Transverse colon (tissue), 4 donors: ENCODE measurements around the gene PAX5. TPM values are rescaled to one million over a fixed set of nuclear protein-coding genes. Genes with fewer than 3 reads are reported as not detected.

Source experiments
- DNase-seq: peaks from one replicate; pipeline ENCODE4 v3.0.0-alpha.2; 2019
- H3K27ac ChIP-seq, 4 donors: fragments of 200-600 bp; sonication (generic); 2 replicates each; pipeline ENCODE4 v1.5.1; 2016 to 2018; ENCODE audit warnings: inconsistent platforms in 4 of 4
- H3K27me3 ChIP-seq: fragments of 200-600 bp; sonication (generic); 2 replicates; pipeline ENCODE4 v1.5.1; 2017; ENCODE audit warnings: inconsistent platforms
- H3K36me3 ChIP-seq, 4 donors: fragments of 200-600 bp; sonication (generic); 2 replicates each; pipeline ENCODE4 v1.5.1; 2017 to 2019; ENCODE audit warnings: inconsistent platforms in 4 of 4
- H3K4me1 ChIP-seq, 4 donors: fragments of 200-600 bp; sonication (generic); 2 replicates each; pipeline ENCODE4 v1.5.1; 2017 to 2020; ENCODE audit warnings: inconsistent platforms in 4 of 4
- H3K4me3 ChIP-seq, 4 donors: fragments of 200-600 bp; sonication (generic); 1 replicate in 1 of 4; 2 replicates in 3 of 4; pipeline versions ENCODE4 v1.5.1 to v1.6.1; 2017 to 2019; ENCODE audit warnings: inconsistent platforms in 4 of 4
- H3K9me3 ChIP-seq, 2 donors: fragments of 200-600 bp; sonication (generic); 2 replicates each; pipeline ENCODE4 v1.5.1; 2017 to 2019; ENCODE audit warnings: inconsistent platforms in 2 of 2
- CTCF ChIP-seq, 5 experiments: fragments of 200-600 bp in 3 of 5; fragments of 450-650 bp in 2 of 5; sonication (generic) in 3 of 5; IDR thresholded peaks; 1 replicate in 2 of 5; 2 replicates in 3 of 5; pipeline ENCODE4 v1.5.1; 2016 to 2017; ENCODE audit warnings: antibody characterized with exemption in 5 of 5, inconsistent platforms in 3 of 5, mild to moderate bottlenecking in 2 of 5, moderate library complexity in 1 of 5
- EP300 ChIP-seq: sonication (generic); formaldehyde crosslinking; IDR thresholded peaks from one replicate; pipeline ENCODE4 v1.6.1; 2017; ENCODE audit warnings: antibody characterized with exemption, low read depth
- POLR2A ChIP-seq: fragments of 450-650 bp; IDR thresholded peaks from one replicate; pipeline ENCODE4 v1.6.1; 2016; ENCODE audit warnings: antibody characterized with exemption, mild to moderate bottlenecking, moderate library complexity
- POLR2AphosphoS5 ChIP-seq, 3 donors: sonication (generic); formaldehyde crosslinking; IDR thresholded peaks; one replicate each; pipeline ENCODE4 v1.6.1; 2016; ENCODE audit warnings: antibody characterized with exemption in 3 of 3
- WGBS, 2 donors: methylation state at CpG; one replicate each; pipeline ENCODE4 v1.1.5; 2018; ENCODE audit warnings: low coverage in 1 of 2; 5-methylcytosine and 5-hydroxymethylcytosine counted together
- in situ Hi-C, 4 donors: fragments of 200-750 bp; cut with MboI; loops; one replicate each; pipeline versions ENCODE4 v1.15.0 to v1.15.1; 2017; ENCODE audit warnings: low sequenced_read_pairs in 3 of 4, low pct_ligation_motif_present in 1 of 4, low pct_unique_long_range_greater_than_20kb in 1 of 4
- intact Hi-C: fragments of 100-400 bp; cut with DNase I; formaldehyde crosslinking; loops from one replicate; pipeline ENCODE4 v1.15.1; 2023; ENCODE audit warnings: low total_unique reads
- total RNA-seq, 4 donors: library from RNA; depleted of rRNA; stranded (reverse); fragments of >200 nt; gene quantifications; one replicate each; pipeline ENCODE4 v1.1.0, GENCODE V29; 2016

The PAX5 gene
- total RNA-seq, 4 donors from 2014 or later = 2.4 to 3.7 TPM; not detected in 2

GRCh38 chr9:36818965-36819870 is 214.8 kb downstream of the PAX5 start:
- Histone ChIP-seq H3K9me3 (no peaks in the 10 kb centered on the region), H3K4me1 (peaks cover 0 to 9% (median 0%) of the 10 kb centered on the region in 4 donors), H3K36me3 (no peaks in the 10 kb centered on the region), H3K4me3 (peak overlapping the region in 2 of 4 donors; percentile 11 to 44), H3K27ac (no peak overlapping the region), H3K27me3 (peaks cover 38% of the 10 kb centered on the region)
- DNase-seq = no peak
- intact Hi-C loops = no loop called here
- TF ChIP-seq POLR2AphosphoS5 (IDR thresholded peaks at IDR 0.05) (no peak), CTCF (IDR thresholded peaks at IDR 0.05) (no peak), POLR2A (no peak), EP300 (no peak)
- in situ Hi-C loops = no loop called here
- 50 to 53% methylated on average over 2 to 35 of the region's 35 CpGs for WGBS, 2 donors

- in situ Hi-C loops = no loop called here
- peak overlapping the region in 3 of 4 donors; percentile 9 to 44 (median 11) for H3K4me3 ChIP-seq
- 10 to 20% methylated on average over 13 to 32 of the region's 32 CpGs for WGBS, 2 donors
- peaks cover 38% of the 10 kb centered on the region for H3K27me3 ChIP-seq
- no peak for DNase-seq
- H3K4me1 ChIP-seq = peaks cover 0 to 9% (median 0%) of the 10 kb centered on the region in 4 donors
- intact Hi-C loops = no loop called here
- no peak for TF ChIP-seq POLR2A
- TF ChIP-seq POLR2AphosphoS5 (IDR thresholded peaks at IDR 0.05) = no peak
- TF ChIP-seq EP300 = no peak
- no peak for TF ChIP-seq CTCF (IDR thresholded peaks at IDR 0.05)
- H3K36me3 ChIP-seq = no peaks in the 10 kb centered on the region
- no peak overlapping the region for H3K27ac ChIP-seq
- H3K9me3 ChIP-seq = no peaks in the 10 kb centered on the region
These were observed 215.7 kb downstream of the PAX5 start for GRCh38 chr9:36818242-36818938.

- intact Hi-C loops = no loop called here
- 67 to 78% methylated on average over 2 to 4 of the region's 4 CpGs for WGBS, 2 donors
These were observed 216.8 kb downstream of the PAX5 start for GRCh38 chr9:36817160-36817834.

More at GRCh38 chr9:36817160-36817834, 216.8 kb downstream of the PAX5 start:
- Histone ChIP-seq H3K27me3 (peaks cover 38% of the 10 kb centered on the region), H3K4me3 (no peak overlapping the region), H3K9me3 (no peaks in the 10 kb centered on the region), H3K36me3 (no peaks in the 10 kb centered on the region), H3K27ac (no peak overlapping the region), H3K4me1 (peaks cover 0 to 9% (median 0%) of the 10 kb centered on the region in 4 donors)
- no peak for TF ChIP-seq POLR2AphosphoS5 (IDR thresholded peaks at IDR 0.05)
- no peak for TF ChIP-seq CTCF (IDR thresholded peaks at IDR 0.05)
- TF ChIP-seq POLR2A = no peak
- TF ChIP-seq EP300 = no peak
- no peak for DNase-seq
- in situ Hi-C loops = no loop called here
